Stomach smooth muscle (tissue), 2 donors: Measurements from ENCODE around the gene TCF7L1.
"Not testable (repeated sequence)": the region's sequence is repeated elsewhere in the genome, so short reads cannot be mapped to it uniquely, and the experiment has no call there.

Experiments used
- H3K27ac ChIP-seq: one replicate; pipeline ENCODE4 v1.7.0; 2013; ENCODE audit warnings: mild to moderate bottlenecking, low read length, inconsistent platforms
- H3K27me3 ChIP-seq, 2 donors: one replicate each; pipeline ENCODE4 v1.7.0; 2013; ENCODE audit warnings: low read length in 2 of 2; ENCODE audit not compliant: insufficient read depth in 2 of 2, control insufficient read depth in 1 of 2
- H3K36me3 ChIP-seq, 2 donors: one replicate each; pipeline ENCODE4 v1.7.0; 2013; ENCODE audit warnings: low read length in 2 of 2; ENCODE audit not compliant: control insufficient read depth in 2 of 2, insufficient read depth in 2 of 2
- H3K4me1 ChIP-seq: one replicate; pipeline ENCODE4 v1.7.0; 2013; ENCODE audit warnings: low read length; ENCODE audit not compliant: control insufficient read depth, insufficient read depth
- H3K4me3 ChIP-seq, 2 donors: one replicate each; pipeline ENCODE4 v1.7.0; 2013; ENCODE audit warnings: low read length in 2 of 2
- H3K9ac ChIP-seq, 2 donors: one replicate each; pipeline ENCODE4 v1.7.0; 2013; ENCODE audit warnings: low read length in 2 of 2, mild to moderate bottlenecking in 1 of 2
- H3K9me3 ChIP-seq, 2 donors: one replicate each; pipeline ENCODE4 v1.7.0; 2013; ENCODE audit warnings: low read length in 2 of 2; ENCODE audit not compliant: control insufficient read depth in 2 of 2
- donor health status: healthy.
- donor health status: Pancreatic carcinoma.

Gene TCF7L1

GRCh38 chr2:85110991-85111560 is 22.1 kb upstream of the TCF7L1 start:
- Histone ChIP-seq H3K36me3 (no peaks in the 10 kb centered on the region), H3K4me3 (no peak overlapping the region), H3K4me1 (no peaks in the 10 kb centered on the region), H3K9me3 (no peaks in the 10 kb centered on the region), H3K27ac (no peak overlapping the region), H3K27me3 (peaks cover 0 to 8% of the 10 kb centered on the region in 2 donors), H3K9ac (no peak overlapping the region)

GRCh38 chr2:85111819-85112281 is 21.3 kb upstream of the TCF7L1 start:
- peaks cover 0 to 8% of the 10 kb centered on the region in 2 donors for H3K27me3 ChIP-seq
- no peak overlapping the region for H3K4me3 ChIP-seq
- H3K36me3 ChIP-seq = no peaks in the 10 kb centered on the region
- no peaks in the 10 kb centered on the region for H3K9me3 ChIP-seq
- no peak overlapping the region for H3K9ac ChIP-seq
- H3K27ac ChIP-seq = no peak overlapping the region
- H3K4me1 ChIP-seq = no peaks in the 10 kb centered on the region

- Histone ChIP-seq H3K9me3 (no peaks in the 10 kb centered on the region), H3K9ac (no peak overlapping the region), H3K36me3 (no peaks in the 10 kb centered on the region), H3K4me1 (no peaks in the 10 kb centered on the region), H3K27ac (no peak overlapping the region), H3K27me3 (peaks cover 0 to 8% of the 10 kb centered on the region in 2 donors), H3K4me3 (no peak overlapping the region)
Measured at GRCh38 chr2:85112906-85113625, 20.1 kb upstream of the TCF7L1 start.

- Histone ChIP-seq H3K9me3 (no peaks in the 10 kb centered on the region), H3K27ac (no peak overlapping the region), H3K4me1 (no peaks in the 10 kb centered on the region), H3K36me3 (no peaks in the 10 kb centered on the region), H3K27me3 (peaks cover 0 to 8% of the 10 kb centered on the region in 2 donors), H3K9ac (no peak overlapping the region), H3K4me3 (no peak overlapping the region)
Measured at GRCh38 chr2:85114586-85115330, 18.4 kb upstream of the TCF7L1 start.

- no peaks in the 10 kb centered on the region for H3K36me3 ChIP-seq
- H3K4me3 ChIP-seq = no peak overlapping the region
- no peaks in the 10 kb centered on the region for H3K4me1 ChIP-seq
- no peak overlapping the region for H3K27ac ChIP-seq
- no peaks in the 10 kb centered on the region for H3K9me3 ChIP-seq
- H3K27me3 ChIP-seq = peaks cover 0 to 8% of the 10 kb centered on the region in 2 donors
- no peak overlapping the region for H3K9ac ChIP-seq
Measured at GRCh38 chr2:85116207-85116606, 17.0 kb upstream of the TCF7L1 start.

- Histone ChIP-seq H3K4me1 (no peaks in the 10 kb centered on the region), H3K36me3 (no peaks in the 10 kb centered on the region), H3K9ac (no peak overlapping the region), H3K4me3 (no peak overlapping the region), H3K9me3 (no peaks in the 10 kb centered on the region), H3K27me3 (no peaks in the 10 kb centered on the region), H3K27ac (no peak overlapping the region)
Measured at GRCh38 chr2:85119900-85120299, 13.3 kb upstream of the TCF7L1 start.

GRCh38 chr2:85120363-85120762 is 12.8 kb upstream of the TCF7L1 start:
- no peaks in the 10 kb centered on the region for H3K4me1 ChIP-seq
- H3K4me3 ChIP-seq = no peak overlapping the region
- H3K36me3 ChIP-seq = no peaks in the 10 kb centered on the region
- H3K9me3 ChIP-seq = no peaks in the 10 kb centered on the region
- no peaks in the 10 kb centered on the region for H3K27me3 ChIP-seq
- no peak overlapping the region for H3K27ac ChIP-seq
- H3K9ac ChIP-seq = no peak overlapping the region

- not testable (repeated sequence) for H3K27ac ChIP-seq, H3K27me3 ChIP-seq, H3K36me3 ChIP-seq, H3K4me3 ChIP-seq, H3K9ac ChIP-seq, H3K9me3 ChIP-seq, H3K4me1 ChIP-seq
Measured at GRCh38 chr2:85126462-85126861, 6.7 kb upstream of the TCF7L1 start.

GRCh38 chr2:85129861-85130260 is 3.3 kb upstream of the TCF7L1 start:
- H3K9ac ChIP-seq = no peak overlapping the region
- H3K4me3 ChIP-seq = no peak overlapping the region
- H3K36me3 ChIP-seq = no peaks in the 10 kb centered on the region
- no peaks in the 10 kb centered on the region for H3K27me3 ChIP-seq
- no peak overlapping the region for H3K27ac ChIP-seq
- no peaks in the 10 kb centered on the region for H3K9me3 ChIP-seq
- H3K4me1 ChIP-seq = peaks cover 11% of the 10 kb centered on the region

GRCh38 chr2:85130407-85130806 is 2.8 kb upstream of the TCF7L1 start:
- H3K4me1 ChIP-seq = peaks cover 15% of the 10 kb centered on the region
- H3K9me3 ChIP-seq = no peaks in the 10 kb centered on the region
- no peaks in the 10 kb centered on the region for H3K27me3 ChIP-seq
- no peaks in the 10 kb centered on the region for H3K36me3 ChIP-seq
- H3K27ac ChIP-seq = no peak overlapping the region
- no peak overlapping the region for H3K4me3 ChIP-seq
- no peak overlapping the region for H3K9ac ChIP-seq

GRCh38 chr2:85131116-85131515 is 2.1 kb upstream of the TCF7L1 start:
- H3K27me3 ChIP-seq = no peaks in the 10 kb centered on the region
- no peaks in the 10 kb centered on the region for H3K9me3 ChIP-seq
- H3K9ac ChIP-seq = no peak overlapping the region
- H3K4me3 ChIP-seq = no peak overlapping the region
- peaks cover 21% of the 10 kb centered on the region for H3K4me1 ChIP-seq
- H3K36me3 ChIP-seq = no peaks in the 10 kb centered on the region
- no peak overlapping the region for H3K27ac ChIP-seq
